PC-9 (cell line): ENCODE results near the gene PSMB7.

Source experiments
- EZH2 ChIP-seq: fragments of 200-600 bp; sonication (generic); IDR thresholded peaks from 2 replicates; pipeline ENCODE4 v1.8.0; 2017; ENCODE audit warnings: antibody characterized with exemption, low read depth
- TF ChIP-seq, protein P1 (sequence below): fragments of 200-600 bp; sonication (generic); conservative IDR thresholded peaks from 2 replicates; pipeline ENCODE4 v1.6.1; 2017; ENCODE audit warnings: mixed run types, antibody characterized with exemption, mild to moderate bottlenecking, moderate library complexity

DNA sequence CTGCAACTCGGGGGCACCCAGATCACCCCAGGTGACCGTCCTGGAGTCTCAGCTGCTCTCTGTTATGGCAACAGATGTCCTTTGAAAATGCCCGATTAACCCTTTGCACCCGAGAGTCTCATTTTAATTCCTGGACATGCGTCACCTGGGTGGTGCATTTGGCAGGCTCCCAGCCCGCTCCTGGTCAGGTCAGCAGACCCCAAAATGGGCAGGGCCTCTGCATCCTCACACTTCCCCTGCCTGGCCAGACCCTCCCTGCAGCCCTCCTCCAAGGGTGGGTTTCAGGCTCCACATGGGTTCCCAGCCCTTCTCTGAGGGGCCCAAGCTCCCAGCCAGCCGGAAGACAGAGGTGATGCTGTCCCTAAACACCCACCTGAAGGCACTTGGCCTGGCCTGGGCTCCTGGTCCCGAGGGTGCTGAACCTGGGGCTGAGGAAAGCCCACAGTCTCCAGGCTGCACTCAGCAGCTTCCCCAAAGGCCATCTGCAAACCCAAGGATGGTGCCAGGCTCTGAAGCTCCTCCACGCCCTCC lies 69.4 kb downstream of the PSMB7 start:
- TF ChIP-seq, protein P1, sequence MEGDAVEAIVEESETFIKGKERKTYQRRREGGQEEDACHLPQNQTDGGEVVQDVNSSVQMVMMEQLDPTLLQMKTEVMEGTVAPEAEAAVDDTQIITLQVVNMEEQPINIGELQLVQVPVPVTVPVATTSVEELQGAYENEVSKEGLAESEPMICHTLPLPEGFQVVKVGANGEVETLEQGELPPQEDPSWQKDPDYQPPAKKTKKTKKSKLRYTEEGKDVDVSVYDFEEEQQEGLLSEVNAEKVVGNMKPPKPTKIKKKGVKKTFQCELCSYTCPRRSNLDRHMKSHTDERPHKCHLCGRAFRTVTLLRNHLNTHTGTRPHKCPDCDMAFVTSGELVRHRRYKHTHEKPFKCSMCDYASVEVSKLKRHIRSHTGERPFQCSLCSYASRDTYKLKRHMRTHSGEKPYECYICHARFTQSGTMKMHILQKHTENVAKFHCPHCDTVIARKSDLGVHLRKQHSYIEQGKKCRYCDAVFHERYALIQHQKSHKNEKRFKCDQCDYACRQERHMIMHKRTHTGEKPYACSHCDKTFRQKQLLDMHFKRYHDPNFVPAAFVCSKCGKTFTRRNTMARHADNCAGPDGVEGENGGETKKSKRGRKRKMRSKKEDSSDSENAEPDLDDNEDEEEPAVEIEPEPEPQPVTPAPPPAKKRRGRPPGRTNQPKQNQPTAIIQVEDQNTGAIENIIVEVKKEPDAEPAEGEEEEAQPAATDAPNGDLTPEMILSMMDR, result no peak
- no peak for TF ChIP-seq EZH2
